ENCODE measurements around the gene AREG. TPM values are rescaled to one million over a fixed set of nuclear protein-coding genes. Genes with fewer than 3 reads are reported as not detected.

The AREG gene
- total and polyA plus RNA-seq, 2 experiments from 2014 or later = 0.45 TPM; not detected in 1

- ATAC-seq (no peak), DNase-seq (ENCODE audit: low spot score) (no peak)
- Mint-ChIP-seq H3K4me1 (peaks cover 16% of the 10 kb centered on the region), H3K36me3 (ENCODE audit: low read depth) (no peaks in the 10 kb centered on the region), H3K4me3 (no peak overlapping the region), H3K9me3 (peaks cover 4% of the 10 kb centered on the region; the same call in 2 of the 3 replicates), H3K27me3 (ENCODE audit: insufficient read depth, low read depth, poor library complexity) (no peaks in the 10 kb centered on the region), H3K27ac (no peak overlapping the region)
- Histone ChIP-seq H2AFZ (no peak overlapping the region), H4K20me1 (replicated peaks; ENCODE audit: insufficient read depth) (no peaks in the 10 kb centered on the region), H3K4me2 (no peak overlapping the region), H3K27me3 (ENCODE audit: insufficient read depth) (no peaks in the 10 kb centered on the region), H3K27ac (ENCODE audit: low read depth) (no peak overlapping the region), H3K36me3 (ENCODE audit: insufficient read depth) (no peaks in the 10 kb centered on the region), H3K9me2 (ENCODE audit: insufficient read depth) (no peaks in the 10 kb centered on the region), H3F3A (replicated peaks; ENCODE audit: low read depth) (no peaks in the 10 kb centered on the region), H3K4me1 (ENCODE audit: insufficient read depth) (peaks cover 21% of the 10 kb centered on the region), H3K4me3 (no peak overlapping the region), H3K79me2 (replicated peaks; ENCODE audit: insufficient read depth) (no peaks in the 10 kb centered on the region)
- TF ChIP-seq REST (IDR thresholded peaks at IDR 0.05; ENCODE audit: unreplicated experiment) = no peak
- no peak for TF ChIP-seq EZH2phosphoT487 (IDR thresholded peaks at IDR 0.05; ENCODE audit: unreplicated experiment)
- TF ChIP-seq ZNF462 (CRISPR knock-in tag; IDR thresholded peaks at IDR 0.05) = no peak
- no peak for TF ChIP-seq NANOG (IDR thresholded peaks at IDR 0.05; ENCODE audit: borderline replicate concordance)
- TF ChIP-seq ZNF331 (CRISPR knock-in tag; IDR thresholded peaks at IDR 0.05; ENCODE audit: low read depth) = no peak
- TF ChIP-seq ZNF114 (CRISPR knock-in tag; IDR thresholded peaks at IDR 0.05) = no peak
- no peak for TF ChIP-seq EZH2 (IDR thresholded peaks at IDR 0.05; ENCODE audit: low read depth, unreplicated experiment)
- no peak for TF ChIP-seq CTCF (conservative IDR thresholded peaks at IDR 0.05; ENCODE audit: low read depth in 2 of 2)
- no peak for TF ChIP-seq CREB1 (CRISPR knock-in tag; IDR thresholded peaks at IDR 0.05; ENCODE audit: low read depth)
- TF ChIP-seq JUNB (IDR thresholded peaks at IDR 0.05; ENCODE audit: unreplicated experiment) = no peak
- no peak for TF ChIP-seq ETS1 (IDR thresholded peaks at IDR 0.05)
- no peak for TF ChIP-seq STAT1 (IDR thresholded peaks at IDR 0.05; ENCODE audit: unreplicated experiment)
- no peak for TF ChIP-seq POLR2AphosphoS5 (IDR thresholded peaks at IDR 0.05; ENCODE audit: low read depth)
Observed at GRCh38 chr4:74414149-74414809, 30.7 kb upstream of the AREG start.
